Prostate gland (tissue), 2 donors: ENCODE measurements around the gene C18orf63.

Experiments
- POLR2A ChIP-seq: fragments of 450-650 bp; IDR thresholded peaks from one replicate; pipeline ENCODE4 v1.6.1; 2016; ENCODE audit warnings: antibody characterized with exemption, mild to moderate bottlenecking
- POLR2AphosphoS5 ChIP-seq: sonication (generic); formaldehyde crosslinking; IDR thresholded peaks from one replicate; pipeline ENCODE4 v1.6.1; 2017; ENCODE audit warnings: antibody characterized with exemption
- TF ChIP-seq, protein P1 (sequence below), 4 experiments: fragments of 200-600 bp in 2 of 4; fragments of 450-650 bp in 2 of 4; sonication (generic) in 2 of 4; IDR thresholded peaks; 1 replicate in 3 of 4; 2 replicates in 1 of 4; pipeline ENCODE4 v1.5.1; 2016 to 2019; ENCODE audit warnings: antibody characterized with exemption in 4 of 4, mild to moderate bottlenecking in 2 of 4, moderate library complexity in 2 of 4

DNA sequence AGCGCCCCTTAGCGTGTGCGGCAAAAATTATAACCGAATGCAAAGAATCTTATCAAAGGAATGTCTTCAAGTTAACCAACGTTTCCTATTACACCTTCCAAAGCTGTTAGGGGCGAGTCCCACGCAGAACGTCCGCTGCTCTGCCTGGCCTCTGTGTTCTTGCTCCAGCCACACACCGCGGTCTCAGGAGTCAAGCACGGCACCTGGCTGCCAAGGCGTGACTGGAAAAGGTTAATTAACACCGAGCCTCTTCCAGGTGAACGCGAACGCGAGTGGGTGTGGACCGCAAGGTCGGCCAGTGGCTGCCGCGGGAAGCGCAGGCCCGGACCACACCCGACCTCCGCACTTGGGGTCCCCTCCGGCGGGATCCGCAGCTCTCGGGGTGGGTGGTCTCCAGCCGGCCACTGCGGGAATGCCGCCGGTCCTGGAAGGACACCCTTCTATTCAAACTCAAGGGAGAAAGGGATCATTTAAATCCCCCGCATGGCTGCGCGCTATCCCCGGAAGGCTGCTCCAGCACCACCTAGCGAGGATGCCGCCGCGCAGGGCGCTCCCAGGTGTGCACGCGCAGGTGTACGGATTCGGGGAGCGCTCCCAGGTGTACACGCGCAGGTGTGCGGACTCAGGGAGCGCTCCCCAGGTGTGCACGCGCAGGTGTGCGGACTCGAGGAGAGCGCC, 24.7 kb upstream of the C18orf63 start:
- TF ChIP-seq, protein P1, sequence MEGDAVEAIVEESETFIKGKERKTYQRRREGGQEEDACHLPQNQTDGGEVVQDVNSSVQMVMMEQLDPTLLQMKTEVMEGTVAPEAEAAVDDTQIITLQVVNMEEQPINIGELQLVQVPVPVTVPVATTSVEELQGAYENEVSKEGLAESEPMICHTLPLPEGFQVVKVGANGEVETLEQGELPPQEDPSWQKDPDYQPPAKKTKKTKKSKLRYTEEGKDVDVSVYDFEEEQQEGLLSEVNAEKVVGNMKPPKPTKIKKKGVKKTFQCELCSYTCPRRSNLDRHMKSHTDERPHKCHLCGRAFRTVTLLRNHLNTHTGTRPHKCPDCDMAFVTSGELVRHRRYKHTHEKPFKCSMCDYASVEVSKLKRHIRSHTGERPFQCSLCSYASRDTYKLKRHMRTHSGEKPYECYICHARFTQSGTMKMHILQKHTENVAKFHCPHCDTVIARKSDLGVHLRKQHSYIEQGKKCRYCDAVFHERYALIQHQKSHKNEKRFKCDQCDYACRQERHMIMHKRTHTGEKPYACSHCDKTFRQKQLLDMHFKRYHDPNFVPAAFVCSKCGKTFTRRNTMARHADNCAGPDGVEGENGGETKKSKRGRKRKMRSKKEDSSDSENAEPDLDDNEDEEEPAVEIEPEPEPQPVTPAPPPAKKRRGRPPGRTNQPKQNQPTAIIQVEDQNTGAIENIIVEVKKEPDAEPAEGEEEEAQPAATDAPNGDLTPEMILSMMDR (IDR thresholded peaks at IDR 0.05) = peak in 2 of 4 experiments; percentile 31 to 46
- TF ChIP-seq POLR2A (no peak), POLR2AphosphoS5 (no peak)
